HG03135 (cell line): Measurements from ENCODE around the gene B3GNT4.
"Not testable (repeated sequence)": the region's sequence is repeated elsewhere in the genome, so short reads cannot be mapped to it uniquely, and the experiment has no call there.

ENCODE experiments used
- ATAC-seq: cut with Tn5 transposase; IDR thresholded peaks from one replicate; pipeline ENCODE4 v1.9.1; 2021; ENCODE audit warnings: mild to moderate bottlenecking, moderate library complexity; ENCODE audit not compliant: unreplicated experiment

B3GNT4 gene

GRCh38 chr12:122203301-122204166, at the start of gene B3GNT4:
Gene B3GNT4 (plus strand): TSS chr12:122203709. CDS start chr12:122204619, 910 bp downstream.
- ATAC-seq: no peak

- ATAC-seq: no peak
Observed at GRCh38 chr12:122155705-122156104, 47.8 kb upstream of the B3GNT4 start.

- ATAC-seq: no peak
Observed at GRCh38 chr12:122158700-122159285, 44.7 kb upstream of the B3GNT4 start.

GRCh38 chr12:122159882-122160281, 43.6 kb upstream of the B3GNT4 start:
- no peak for ATAC-seq

- ATAC-seq: no peak
Observed at GRCh38 chr12:122160761-122161160, 42.7 kb upstream of the B3GNT4 start.

GRCh38 chr12:122161682-122162081, 41.8 kb upstream of the B3GNT4 start:
- ATAC-seq: no peak

- ATAC-seq: no peak
Observed at GRCh38 chr12:122162976-122163375, 40.5 kb upstream of the B3GNT4 start.

GRCh38 chr12:122166422-122167349, 36.8 kb upstream of the B3GNT4 start:
- ATAC-seq: no peak

GRCh38 chr12:122167356-122167925, 36.1 kb upstream of the B3GNT4 start:
- no peak for ATAC-seq

- no peak for ATAC-seq
Observed at GRCh38 chr12:122168492-122168891, 35.0 kb upstream of the B3GNT4 start.

- no peak for ATAC-seq
Observed at GRCh38 chr12:122171399-122171798, 32.1 kb upstream of the B3GNT4 start.

- no peak for ATAC-seq
Observed at GRCh38 chr12:122172262-122172939, 31.1 kb upstream of the B3GNT4 start.

- ATAC-seq: no peak
Observed at GRCh38 chr12:122174155-122174845, 29.2 kb upstream of the B3GNT4 start, which contains the start of gene IL31. Gene IL31 (minus strand): TSS chr12:122174221. CDS start chr12:122174172, 49 bp downstream.

GRCh38 chr12:122176473-122176872, 27.0 kb upstream of the B3GNT4 start:
- ATAC-seq: not testable (repeated sequence)

- no peak for ATAC-seq
Observed at GRCh38 chr12:122182887-122183587, 20.5 kb upstream of the B3GNT4 start, which contains the start of gene LRRC43. Gene LRRC43 (plus strand): TSS chr12:122183123. CDS start chr12:122183145, 22 bp downstream.

- no peak for ATAC-seq
Observed at GRCh38 chr12:122183588-122183940, 19.9 kb upstream of the B3GNT4 start.

- ATAC-seq: no peak
Observed at GRCh38 chr12:122184517-122184916, 19.0 kb upstream of the B3GNT4 start.

GRCh38 chr12:122185079-122185478, 18.4 kb upstream of the B3GNT4 start:
- ATAC-seq: no peak

GRCh38 chr12:122185494-122186082, 17.9 kb upstream of the B3GNT4 start:
- no peak for ATAC-seq
